Prostate gland (tissue), 2 donors: ENCODE data around the gene KRT2. TPM values are rescaled to one million over a fixed set of nuclear protein-coding genes. Genes with fewer than 3 reads are reported as not detected.

ENCODE experiments used
- DNase-seq: peaks from one replicate; pipeline ENCODE4 v3.0.0-alpha.2; 2019; ENCODE audit warnings: low spot score
- H3K27ac ChIP-seq, 2 donors: fragments of 200-600 bp; sonication (generic); 2 replicates each; pipeline ENCODE4 v1.5.1; 2017 to 2019
- H3K27me3 ChIP-seq: fragments of 200-600 bp; sonication (generic); replicated peaks from 2 replicates; pipeline ENCODE4 v1.5.1; 2019; ENCODE audit not compliant: insufficient read depth
- H3K36me3 ChIP-seq, 2 donors: fragments of 200-600 bp; sonication (generic); 1 replicate in 1 of 2; 2 replicates in 1 of 2; pipeline versions ENCODE4 v1.5.1 to v1.8.1; 2017 to 2019
- H3K4me1 ChIP-seq: fragments of 200-600 bp; sonication (generic); replicated peaks from 2 replicates; pipeline ENCODE4 v1.5.1; 2019
- H3K4me3 ChIP-seq, 2 donors: fragments of 200-600 bp; sonication (generic); 2 replicates each; pipeline ENCODE4 v1.5.1; 2017 to 2019
- H3K9me3 ChIP-seq: fragments of 200-600 bp; sonication (generic); 2 replicates; pipeline ENCODE4 v1.5.1; 2017
- POLR2A ChIP-seq: fragments of 450-650 bp; IDR thresholded peaks from one replicate; pipeline ENCODE4 v1.6.1; 2016; ENCODE audit warnings: antibody characterized with exemption, mild to moderate bottlenecking
- POLR2AphosphoS5 ChIP-seq: sonication (generic); formaldehyde crosslinking; IDR thresholded peaks from one replicate; pipeline ENCODE4 v1.6.1; 2017; ENCODE audit warnings: antibody characterized with exemption
- WGBS: methylation state at CpG from one replicate; pipeline ENCODE4 v1.1.5; 2018; 5-methylcytosine and 5-hydroxymethylcytosine counted together
- intact Hi-C: fragments of 100-400 bp; cut with DNase I; formaldehyde crosslinking; loops from one replicate; pipeline ENCODE4 v1.14.2; 2022
- total RNA-seq, 2 donors: library from RNA; depleted of rRNA; stranded (reverse); fragments of >200 nt; gene quantifications; one replicate each; pipeline ENCODE4 v1.1.0, GENCODE V29; 2016
- TF ChIP-seq, protein P1 (sequence below), 4 experiments: fragments of 200-600 bp in 2 of 4; fragments of 450-650 bp in 2 of 4; sonication (generic) in 2 of 4; IDR thresholded peaks; 1 replicate in 3 of 4; 2 replicates in 1 of 4; pipeline ENCODE4 v1.5.1; 2016 to 2019; ENCODE audit warnings: antibody characterized with exemption in 4 of 4, mild to moderate bottlenecking in 2 of 4, moderate library complexity in 2 of 4

The KRT2 gene
- 1 to 10 TPM in 1 of 2 donors, under 1 TPM in 1; 0.41 to 5.1 TPM for total RNA-seq

DNA sequence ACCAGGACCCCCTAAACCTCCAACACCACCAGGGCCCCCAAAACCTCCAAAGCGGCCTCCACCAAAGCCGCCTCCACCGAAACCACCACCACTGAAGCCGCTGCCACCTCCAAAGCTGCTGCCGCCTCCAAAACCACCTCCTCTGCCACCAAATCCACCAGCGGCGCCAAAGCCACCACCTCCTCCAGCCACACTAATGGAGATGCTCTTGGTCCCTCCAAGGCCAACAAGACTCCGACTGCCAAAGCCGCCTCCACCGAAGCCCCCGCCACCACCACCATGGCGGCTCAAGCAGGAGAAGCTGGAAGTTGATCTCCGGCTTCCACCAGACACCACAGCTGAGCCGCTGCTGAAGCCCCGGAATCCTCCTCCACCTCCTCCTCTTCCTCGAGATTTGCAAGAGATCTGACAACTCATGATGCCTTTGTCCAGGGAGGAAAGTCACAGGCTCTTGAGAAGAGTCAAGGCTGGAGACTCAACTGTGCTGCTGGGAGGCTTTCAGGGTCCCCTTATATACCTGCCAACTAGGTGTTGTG lies at the start of gene KRT2:
KRT2 (minus strand) TSS at position 486 of the 536 bp plus-strand sequence; CDS start at position 417, 69 bp downstream.
- 95% methylated on average over 16 of the region's 16 CpGs for WGBS
- intact Hi-C loops: no loop called here
- no peaks in the 10 kb centered on the region for H3K27me3 ChIP-seq
- no peaks in the 10 kb centered on the region for H3K9me3 ChIP-seq
- TF ChIP-seq, protein P1, sequence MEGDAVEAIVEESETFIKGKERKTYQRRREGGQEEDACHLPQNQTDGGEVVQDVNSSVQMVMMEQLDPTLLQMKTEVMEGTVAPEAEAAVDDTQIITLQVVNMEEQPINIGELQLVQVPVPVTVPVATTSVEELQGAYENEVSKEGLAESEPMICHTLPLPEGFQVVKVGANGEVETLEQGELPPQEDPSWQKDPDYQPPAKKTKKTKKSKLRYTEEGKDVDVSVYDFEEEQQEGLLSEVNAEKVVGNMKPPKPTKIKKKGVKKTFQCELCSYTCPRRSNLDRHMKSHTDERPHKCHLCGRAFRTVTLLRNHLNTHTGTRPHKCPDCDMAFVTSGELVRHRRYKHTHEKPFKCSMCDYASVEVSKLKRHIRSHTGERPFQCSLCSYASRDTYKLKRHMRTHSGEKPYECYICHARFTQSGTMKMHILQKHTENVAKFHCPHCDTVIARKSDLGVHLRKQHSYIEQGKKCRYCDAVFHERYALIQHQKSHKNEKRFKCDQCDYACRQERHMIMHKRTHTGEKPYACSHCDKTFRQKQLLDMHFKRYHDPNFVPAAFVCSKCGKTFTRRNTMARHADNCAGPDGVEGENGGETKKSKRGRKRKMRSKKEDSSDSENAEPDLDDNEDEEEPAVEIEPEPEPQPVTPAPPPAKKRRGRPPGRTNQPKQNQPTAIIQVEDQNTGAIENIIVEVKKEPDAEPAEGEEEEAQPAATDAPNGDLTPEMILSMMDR (IDR thresholded peaks at IDR 0.05): no peak
- TF ChIP-seq POLR2A (no peak), POLR2AphosphoS5 (no peak)
- no peaks in the 10 kb centered on the region for H3K36me3 ChIP-seq
- DNase-seq: no peak
- peaks cover 9% of the 10 kb centered on the region for H3K4me1 ChIP-seq
- no peak within 1 kb of the TSS for H3K4me3 ChIP-seq
- no peak within 1 kb of the TSS for H3K27ac ChIP-seq

GRCh38 chr12:52701281-52701680 lies 49.3 kb upstream of the KRT2 start:
- no peak for DNase-seq
- no peak overlapping the region for H3K27ac ChIP-seq
- no peaks in the 10 kb centered on the region for H3K9me3 ChIP-seq
- intact Hi-C loops: no loop called here
- no peaks in the 10 kb centered on the region for H3K36me3 ChIP-seq
- 87% methylated on average over 11 of the region's 12 CpGs for WGBS
- TF ChIP-seq POLR2A: no peak
- TF ChIP-seq POLR2AphosphoS5: no peak
- TF ChIP-seq, protein P1 (IDR thresholded peaks at IDR 0.05): no peak
- no peaks in the 10 kb centered on the region for H3K4me1 ChIP-seq
- peaks cover 3% of the 10 kb centered on the region for H3K27me3 ChIP-seq
- no peak overlapping the region for H3K4me3 ChIP-seq

DNA sequence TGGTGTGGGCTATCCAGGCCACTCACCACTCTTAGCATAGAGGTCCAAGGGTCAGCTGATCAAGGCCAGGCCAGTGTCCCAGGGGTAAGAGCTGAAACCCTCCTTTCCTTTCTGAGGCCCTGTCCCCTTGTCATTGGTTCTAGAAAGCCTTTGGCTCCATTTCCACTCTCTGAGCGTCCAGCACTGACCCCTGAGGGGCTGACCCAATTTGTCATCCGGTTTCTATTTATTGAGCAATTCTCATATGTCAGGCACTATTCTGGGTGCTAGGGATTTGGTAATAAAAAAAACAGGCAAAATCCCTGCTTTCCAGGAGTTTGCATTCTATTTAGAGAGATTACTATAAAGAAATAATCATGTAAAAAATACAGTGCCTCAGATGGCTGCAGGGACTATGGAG lies 47.9 kb upstream of the KRT2 start:
- TF ChIP-seq POLR2A (no peak), POLR2AphosphoS5 (no peak)
- TF ChIP-seq, protein P1 (IDR thresholded peaks at IDR 0.05): no peak
- no peaks in the 10 kb centered on the region for H3K9me3 ChIP-seq
- whole genome bisulfite sequencing: 93% methylated on average over 2 of the region's 2 CpGs
- no peak overlapping the region for H3K4me3 ChIP-seq
- H3K36me3 ChIP-seq: no peaks in the 10 kb centered on the region
- DNase-seq: no peak
- H3K27ac ChIP-seq: no peak overlapping the region
- H3K4me1 ChIP-seq: no peaks in the 10 kb centered on the region
- H3K27me3 ChIP-seq: peaks cover 3% of the 10 kb centered on the region
- intact Hi-C loops: no loop called here

- Histone ChIP-seq H3K4me1 (no peaks in the 10 kb centered on the region), H3K4me3 (no peak overlapping the region), H3K27ac (no peak overlapping the region), H3K9me3 (no peaks in the 10 kb centered on the region), H3K27me3 (peaks cover 3% of the 10 kb centered on the region), H3K36me3 (no peaks in the 10 kb centered on the region)
- no peak for DNase-seq
- 83% methylated on average over 2 of the region's 2 CpGs for WGBS
- intact Hi-C loops: no loop called here
- TF ChIP-seq POLR2A: no peak
- TF ChIP-seq, protein P1 (IDR thresholded peaks at IDR 0.05): no peak
- no peak for TF ChIP-seq POLR2AphosphoS5
Observed at GRCh38 chr12:52699373-52699772, 47.4 kb upstream of the KRT2 start.

DNA sequence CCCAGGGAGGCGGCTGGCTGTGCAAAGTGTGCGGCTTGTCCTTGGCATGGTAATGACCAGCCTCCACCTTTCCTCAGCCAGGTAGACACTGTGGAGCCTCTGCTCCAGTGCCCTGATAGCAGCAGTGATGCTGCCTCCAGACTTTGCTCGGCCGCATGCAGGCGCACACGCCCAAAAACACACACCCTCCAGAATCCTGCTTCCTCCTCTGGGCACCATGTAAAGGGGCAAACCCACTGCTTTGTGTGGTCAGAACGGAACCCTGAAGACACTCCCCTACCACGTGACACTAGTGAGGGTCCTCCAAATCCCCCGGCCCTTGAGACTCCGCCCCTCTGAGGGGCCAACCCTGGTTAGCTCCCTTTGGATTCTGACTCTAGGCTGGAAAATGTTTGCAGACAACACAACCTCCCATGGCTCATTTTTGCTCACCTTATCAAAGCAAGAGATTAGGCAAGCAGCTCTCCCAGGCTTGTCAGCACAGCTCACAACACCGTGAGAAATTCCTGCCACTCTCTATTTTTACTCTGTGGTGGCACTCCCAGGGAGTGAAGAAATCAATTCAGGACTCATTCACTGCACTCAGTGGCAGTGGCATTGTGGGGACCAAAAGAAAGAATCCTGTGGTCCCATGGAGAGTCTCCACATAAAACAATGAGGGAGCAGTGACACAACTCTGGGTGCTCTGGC lies 46.8 kb upstream of the KRT2 start:
- H3K27me3 ChIP-seq: peaks cover 3% of the 10 kb centered on the region
- DNase-seq: no peak
- intact Hi-C loops: no loop called here
- H3K4me3 ChIP-seq: no peak overlapping the region
- H3K9me3 ChIP-seq: no peaks in the 10 kb centered on the region
- no peak overlapping the region for H3K27ac ChIP-seq
- TF ChIP-seq, protein P1 (IDR thresholded peaks at IDR 0.05): no peak
- no peak for TF ChIP-seq POLR2A
- TF ChIP-seq POLR2AphosphoS5: no peak
- H3K36me3 ChIP-seq: no peaks in the 10 kb centered on the region
- H3K4me1 ChIP-seq: no peaks in the 10 kb centered on the region
- 61% methylated on average over 11 of the region's 11 CpGs for WGBS
